KOPT-K1 (cell line): Measurements from ENCODE around the gene CSAD.
"Not testable (repeated sequence)": the region's sequence is repeated elsewhere in the genome, so short reads cannot be mapped to it uniquely, and the experiment has no call there.

ENCODE experiments used
- H3K27ac ChIP-seq: fragments of 200-600 bp; sonication (generic); 2 replicates; pipeline ENCODE4 v1.5.1; 2016; ENCODE audit warnings: antibody characterized with exemption, mild to moderate bottlenecking, low read depth, low read length; ENCODE audit not compliant: poor library complexity, severe bottlenecking
- H3K36me3 ChIP-seq: fragments of 200-600 bp; sonication (generic); 2 replicates; pipeline ENCODE4 v1.5.1; 2017; ENCODE audit warnings: antibody characterized with exemption, mild to moderate bottlenecking, low read length, moderate library complexity; ENCODE audit not compliant: insufficient read depth
- H3K9me3 ChIP-seq: fragments of 200-600 bp; sonication (generic); 2 replicates; pipeline ENCODE4 v1.5.1; 2017; ENCODE audit warnings: antibody characterized with exemption, low read length, mild to moderate bottlenecking; ENCODE audit not compliant: insufficient read depth, poor library complexity, severe bottlenecking

CSAD gene

GRCh38 chr12:53128780-53129569 is 51.8 kb downstream of the CSAD start:
- Histone ChIP-seq H3K36me3 (peaks cover 2% of the 10 kb centered on the region; the same call in 1 of the 2 replicates), H3K9me3 (no peaks in the 10 kb centered on the region), H3K27ac (no peak overlapping the region)

- H3K9me3 ChIP-seq = no peaks in the 10 kb centered on the region
- peaks cover 6% of the 10 kb centered on the region; the same call in 1 of the 2 replicates for H3K36me3 ChIP-seq
- H3K27ac ChIP-seq = no peak overlapping the region
Measured at GRCh38 chr12:53127169-53127568, 53.6 kb downstream of the CSAD start.

DNA sequence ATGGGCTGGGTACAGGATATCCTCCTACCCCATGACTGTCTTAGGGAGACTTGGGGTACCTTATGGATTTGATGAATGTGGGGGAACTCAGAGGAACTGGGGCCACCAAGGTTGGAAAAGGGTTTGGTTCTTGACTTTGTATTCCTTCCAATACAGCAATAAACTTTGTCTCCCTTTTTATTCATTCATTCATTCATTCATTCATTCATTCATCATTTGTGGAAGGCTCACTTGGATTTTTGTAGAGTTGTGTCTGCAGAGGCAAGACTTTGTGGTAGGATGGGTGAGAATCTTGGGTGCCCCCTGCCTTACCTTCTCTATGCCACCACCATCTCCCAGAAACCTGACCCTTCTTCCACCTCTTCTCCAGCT is 56.4 kb downstream of the CSAD start:
- H3K27ac ChIP-seq = no peak overlapping the region
- no peaks in the 10 kb centered on the region for H3K9me3 ChIP-seq
- H3K36me3 ChIP-seq = peaks cover 11% of the 10 kb centered on the region; the same call in 1 of the 2 replicates

DNA sequence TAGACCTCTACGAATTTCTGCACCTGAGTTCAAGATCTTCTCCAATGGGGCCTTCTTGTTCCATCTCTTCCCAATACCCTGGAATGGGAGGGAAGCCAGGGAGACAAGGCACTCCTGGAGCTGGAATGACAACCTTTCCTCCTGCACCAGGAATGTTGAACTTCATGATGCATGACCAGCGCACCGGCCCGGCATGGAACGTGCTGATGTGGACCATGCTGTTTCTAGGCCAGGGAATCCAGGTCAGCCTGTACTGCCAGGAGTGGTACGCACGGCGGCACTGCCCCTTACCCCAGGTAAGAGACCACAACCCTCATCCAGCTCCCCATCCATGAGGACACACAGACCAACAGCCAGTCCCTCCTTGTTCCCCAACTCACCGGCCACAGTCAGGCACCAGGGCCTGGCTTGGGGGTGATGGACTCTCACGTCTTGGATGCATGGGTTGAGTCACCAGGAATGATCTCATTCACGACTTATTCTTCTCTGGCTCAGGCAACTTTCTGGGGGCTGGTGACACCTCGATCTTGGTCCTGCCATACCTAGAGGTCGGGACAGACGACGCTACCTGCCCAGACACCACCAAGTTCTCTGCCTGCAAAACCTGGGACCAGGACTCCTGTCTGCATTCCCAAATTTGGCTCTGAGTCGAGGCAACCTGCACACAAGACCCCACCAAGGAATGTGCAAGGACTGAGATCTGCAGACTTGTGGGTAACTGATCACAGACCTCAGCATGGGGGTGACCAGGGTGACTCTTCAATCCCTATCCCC is 57.0 kb downstream of the CSAD start:
- H3K9me3 ChIP-seq = no peaks in the 10 kb centered on the region
- no peak overlapping the region for H3K27ac ChIP-seq

GRCh38 chr12:53122961-53123468 is 57.7 kb downstream of the CSAD start:
- peaks cover 11% of the 10 kb centered on the region; the same call in 1 of the 2 replicates for H3K36me3 ChIP-seq
- H3K9me3 ChIP-seq = no peaks in the 10 kb centered on the region
- H3K27ac ChIP-seq = no peak overlapping the region

More for the DNA sequence above, 57.0 kb downstream of the CSAD start:
- peaks cover 11% of the 10 kb centered on the region; the same call in 1 of the 2 replicates for H3K36me3 ChIP-seq

- no peaks in the 10 kb centered on the region for H3K9me3 ChIP-seq
- H3K27ac ChIP-seq = no peak overlapping the region
- H3K36me3 ChIP-seq = peaks cover 14% of the 10 kb centered on the region; the same call in 1 of the 2 replicates
Measured at GRCh38 chr12:53120685-53121525, 59.8 kb downstream of the CSAD start.

- Histone ChIP-seq H3K27ac (no peak overlapping the region), H3K36me3 (peaks cover 18% of the 10 kb centered on the region; the same call in 1 of the 2 replicates), H3K9me3 (no peaks in the 10 kb centered on the region)
Measured at GRCh38 chr12:53118751-53119300, 61.9 kb downstream of the CSAD start.

DNA sequence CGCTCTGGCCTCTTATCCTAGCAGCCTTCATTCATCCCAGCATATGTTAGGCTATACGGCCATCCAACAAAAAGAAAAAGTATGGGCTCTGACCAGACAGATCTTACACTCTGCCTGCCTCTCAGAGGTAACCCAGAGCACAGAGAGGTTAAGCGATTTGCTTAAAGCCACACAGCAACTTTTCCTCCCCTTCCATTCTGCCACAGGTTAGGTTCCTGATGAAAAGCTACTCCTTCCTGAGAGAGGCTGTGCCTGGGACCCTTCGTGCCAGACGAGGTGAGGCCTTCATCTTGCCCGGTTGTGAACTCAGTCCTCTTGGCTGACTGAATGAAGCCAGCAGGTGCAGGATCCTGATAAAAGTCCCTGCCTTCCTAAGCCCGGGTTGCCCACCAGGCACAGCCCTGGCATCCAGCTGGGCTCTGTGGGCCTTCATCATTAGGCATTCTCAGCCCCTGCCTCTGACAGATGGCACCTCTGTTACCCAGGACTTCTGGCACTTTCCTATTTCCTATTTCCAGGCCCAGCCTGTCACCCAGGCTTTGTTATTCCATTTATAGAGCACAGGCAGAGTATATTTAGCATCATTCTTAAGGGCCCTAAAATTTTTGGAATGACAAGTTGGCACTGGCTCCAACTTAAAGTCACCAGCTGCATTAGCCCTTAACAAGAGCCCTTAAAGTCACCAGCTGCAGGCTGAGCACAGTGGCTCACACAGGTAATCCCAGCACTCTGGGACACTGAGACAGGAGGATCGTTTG is 64.7 kb downstream of the CSAD start:
- peaks cover 16% of the 10 kb centered on the region; the same call in 1 of the 2 replicates for H3K36me3 ChIP-seq
- H3K27ac ChIP-seq = no peak overlapping the region
- no peaks in the 10 kb centered on the region for H3K9me3 ChIP-seq

- Histone ChIP-seq H3K36me3 (peaks cover 16% of the 10 kb centered on the region; the same call in 1 of the 2 replicates), H3K9me3 (no peaks in the 10 kb centered on the region), H3K27ac (no peak overlapping the region)
Measured at GRCh38 chr12:53115112-53115890, 65.4 kb downstream of the CSAD start.

DNA sequence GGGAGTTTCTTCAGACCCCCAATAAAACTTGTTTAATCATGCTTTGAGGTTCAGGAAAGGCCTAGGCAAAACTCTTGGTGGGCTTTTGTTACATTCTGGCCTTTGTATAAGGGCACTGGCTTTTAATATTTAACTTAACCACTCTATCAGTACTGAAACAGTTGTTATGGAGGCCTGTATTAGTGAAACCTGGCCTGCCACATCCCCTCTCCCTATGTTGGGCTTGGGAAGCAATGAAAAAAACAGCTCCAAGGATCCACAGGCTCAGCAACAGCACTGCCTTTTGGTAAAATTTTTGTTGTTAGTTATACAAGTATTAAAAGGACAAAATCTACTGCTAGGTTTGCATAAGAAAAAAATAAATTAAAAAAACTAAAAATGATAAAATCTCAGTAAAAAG is 66.8 kb downstream of the CSAD start:
- H3K36me3 ChIP-seq = peaks cover 11% of the 10 kb centered on the region; the same call in 1 of the 2 replicates
- H3K9me3 ChIP-seq = no peaks in the 10 kb centered on the region
- H3K27ac ChIP-seq = no peak overlapping the region

GRCh38 chr12:53113136-53113705 is 67.5 kb downstream of the CSAD start:
- Histone ChIP-seq H3K9me3 (no peaks in the 10 kb centered on the region), H3K36me3 (0 out of 2 replicates have a peak, but pooled peaks cover 11% of the 10 kb centered on the region), H3K27ac (no peak overlapping the region)

DNA sequence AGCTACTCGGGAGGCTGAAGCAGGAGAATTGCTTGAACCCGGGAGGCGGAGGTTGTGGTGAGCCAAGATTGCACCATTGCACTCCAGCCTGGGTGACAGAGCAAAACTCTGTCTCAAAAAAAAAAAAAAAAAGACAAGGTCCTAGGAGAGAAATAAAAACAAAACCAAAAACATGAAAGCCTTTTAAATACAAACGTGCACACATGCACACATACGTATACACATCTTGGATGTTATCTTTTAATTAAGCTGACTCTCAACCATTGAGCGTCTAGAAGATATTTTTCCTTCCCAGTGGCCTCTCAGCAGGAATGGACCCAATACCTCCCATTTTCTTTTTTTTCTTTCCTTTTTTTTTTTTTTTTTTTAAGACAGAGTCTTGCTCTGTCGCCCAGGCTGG is 68.3 kb downstream of the CSAD start:
- H3K9me3 ChIP-seq, H3K27ac ChIP-seq: not testable (repeated sequence)

More for the DNA sequence above, 68.3 kb downstream of the CSAD start:
- H3K36me3 ChIP-seq = 0 out of 2 replicates have a peak, but pooled peaks cover 11% of the 10 kb centered on the region
